Fibroblast of skin of right biceps (primary cell): ENCODE measurements around the gene C6orf120.

Source experiments
- DNase-seq: peaks from one replicate; pipeline ENCODE4 v3.0.0-alpha.2; 2013

The C6orf120 gene

GRCh38 chr6:169726049-169726400, 24.1 kb downstream of the C6orf120 start:
- no peak for DNase-seq

- no peak for DNase-seq
Measured at GRCh38 chr6:169726963-169727362, 25.0 kb downstream of the C6orf120 start.

GRCh38 chr6:169729961-169730360, 28.0 kb downstream of the C6orf120 start:
- DNase-seq, result no peak

- no peak for DNase-seq
Measured at GRCh38 chr6:169738204-169738975, 36.5 kb downstream of the C6orf120 start.

GRCh38 chr6:169738976-169739529, 37.1 kb downstream of the C6orf120 start:
- peak; percentile 14 for DNase-seq

- DNase-seq, result no peak
Measured at GRCh38 chr6:169741344-169741743, 39.4 kb downstream of the C6orf120 start.

GRCh38 chr6:169745405-169745804, 43.5 kb downstream of the C6orf120 start:
- DNase-seq, result no peak

GRCh38 chr6:169746556-169746955, 44.6 kb downstream of the C6orf120 start:
- no peak for DNase-seq

GRCh38 chr6:169751242-169752073, 49.5 kb downstream of the C6orf120 start, which contains the start of the genes DYNLT2 and ERMARD:
Gene DYNLT2 (minus strand): TSS chr6:169751572. CDS start chr6:169751458, 114 bp downstream.
Gene ERMARD (plus strand): TSS chr6:169751622. CDS start chr6:169751658, 36 bp downstream.
- peak; percentile 95 for DNase-seq

- peak; percentile 7 for DNase-seq
Measured at GRCh38 chr6:169752074-169752623, 50.2 kb downstream of the C6orf120 start.
